Stimulated activated effector memory CD8-positive, alpha-beta T cell treated with anti-CD3 and anti-CD28 coated beads, Interleukin-12 subunit alpha, Interleukin-12 subunit beta, amount 100 ng/mL, for 72 hours (primary cell): ENCODE data around the gene BYSL.
A peak's percentile ranks its signal among the peaks of the same experiment; 100 is the strongest.

ENCODE experiments used
- ATAC-seq: fragments of 150-1000 bp; cut with Tn5 transposase; 2 replicates; pipeline ENCODE4 v1.10.0; 2021
- DNase-seq, 2 donors: peaks; one replicate each; pipeline ENCODE4 v3.0.0; 2021 to 2022; ENCODE audit warnings: low spot score in 2 of 2
- H3K27ac Mint-ChIP-seq: one replicate; pipeline ENCODE4 v1.8.0; 2022; ENCODE audit warnings: mild to moderate bottlenecking, mixed read lengths
- H3K36me3 Mint-ChIP-seq: one replicate; pipeline ENCODE4 v1.8.0; 2022; ENCODE audit warnings: mild to moderate bottlenecking, mixed read lengths
- H3K4me1 Mint-ChIP-seq: one replicate; pipeline ENCODE4 v1.8.0; 2022; ENCODE audit warnings: mixed read lengths
- H3K4me3 Mint-ChIP-seq: one replicate; pipeline ENCODE4 v1.8.0; 2022; ENCODE audit warnings: mild to moderate bottlenecking, mixed read lengths
- H3K9me3 Mint-ChIP-seq: one replicate; pipeline ENCODE4 v1.8.0; 2022; ENCODE audit warnings: mixed read lengths

BYSL gene

GRCh38 chr6:41896281-41896680 is 25.0 kb upstream of the BYSL start:
- no peak for ATAC-seq
- H3K4me3 Mint-ChIP-seq = no peak overlapping the region
- H3K27ac Mint-ChIP-seq = no peak overlapping the region
- DNase-seq = no peak
- H3K36me3 Mint-ChIP-seq = peaks cover 10% of the 10 kb centered on the region
- H3K4me1 Mint-ChIP-seq = peaks cover 11% of the 10 kb centered on the region
- no peaks in the 10 kb centered on the region for H3K9me3 Mint-ChIP-seq

- Mint-ChIP-seq H3K9me3 (no peaks in the 10 kb centered on the region), H3K4me3 (no peak overlapping the region), H3K36me3 (peaks cover 30% of the 10 kb centered on the region), H3K4me1 (peaks cover 19% of the 10 kb centered on the region), H3K27ac (no peak overlapping the region)
- no peak for ATAC-seq
- no peak for DNase-seq
Measured at GRCh38 chr6:41900861-41901260, 20.4 kb upstream of the BYSL start.

- no peaks in the 10 kb centered on the region for H3K9me3 Mint-ChIP-seq
- H3K4me1 Mint-ChIP-seq = peaks cover 13% of the 10 kb centered on the region
- peak; percentile 24 to 67 for DNase-seq
- H3K4me3 Mint-ChIP-seq = no peak overlapping the region
- ATAC-seq = peak; percentile 63
- peaks cover 41% of the 10 kb centered on the region for H3K36me3 Mint-ChIP-seq
- H3K27ac Mint-ChIP-seq = peak overlapping the region; percentile 12
Measured at GRCh38 chr6:41901882-41902519, 19.3 kb upstream of the BYSL start.

- Mint-ChIP-seq H3K9me3 (no peaks in the 10 kb centered on the region), H3K27ac (no peak overlapping the region), H3K4me1 (no peaks in the 10 kb centered on the region), H3K36me3 (peaks cover 74% of the 10 kb centered on the region), H3K4me3 (no peak overlapping the region)
- DNase-seq (no peak), ATAC-seq (no peak)
Measured at GRCh38 chr6:41909727-41910126, 11.6 kb upstream of the BYSL start.

- DNase-seq = no peak
- H3K9me3 Mint-ChIP-seq = no peaks in the 10 kb centered on the region
- H3K36me3 Mint-ChIP-seq = peaks cover 65% of the 10 kb centered on the region
- H3K27ac Mint-ChIP-seq = no peak overlapping the region
- ATAC-seq = no peak
- no peak overlapping the region for H3K4me3 Mint-ChIP-seq
- peaks cover 8% of the 10 kb centered on the region for H3K4me1 Mint-ChIP-seq
Measured at GRCh38 chr6:41914343-41914742, 7.0 kb upstream of the BYSL start.

- ATAC-seq (no peak), DNase-seq (no peak)
- peaks cover 14% of the 10 kb centered on the region for H3K4me1 Mint-ChIP-seq
- H3K4me3 Mint-ChIP-seq = no peak overlapping the region
- H3K9me3 Mint-ChIP-seq = no peaks in the 10 kb centered on the region
- no peak overlapping the region for H3K27ac Mint-ChIP-seq
- peaks cover 61% of the 10 kb centered on the region for H3K36me3 Mint-ChIP-seq
Measured at GRCh38 chr6:41914869-41915530, 6.3 kb upstream of the BYSL start.

- DNase-seq = no peak
- Mint-ChIP-seq H3K27ac (peak overlapping the region; percentile 54), H3K4me3 (no peak overlapping the region), H3K36me3 (peaks cover 64% of the 10 kb centered on the region), H3K9me3 (no peaks in the 10 kb centered on the region), H3K4me1 (peaks cover 32% of the 10 kb centered on the region)
- ATAC-seq = peak; percentile 14
Measured at GRCh38 chr6:41917528-41917927, 3.8 kb upstream of the BYSL start.

GRCh38 chr6:41921712-41921998 is 356 bp downstream of the BYSL start:
- DNase-seq (no peak), ATAC-seq (peak; percentile 36)
- H3K36me3 Mint-ChIP-seq = peaks cover 64% of the 10 kb centered on the region
- H3K27ac Mint-ChIP-seq = peak overlapping the region; percentile 98
- H3K9me3 Mint-ChIP-seq = no peaks in the 10 kb centered on the region
- peaks cover 62% of the 10 kb centered on the region for H3K4me1 Mint-ChIP-seq
- H3K4me3 Mint-ChIP-seq = peak overlapping the region; percentile 98

- peak overlapping the region; percentile 98 for H3K4me3 Mint-ChIP-seq
- peak overlapping the region; percentile 98 for H3K27ac Mint-ChIP-seq
- DNase-seq (no peak), ATAC-seq (no peak)
- H3K9me3 Mint-ChIP-seq = no peaks in the 10 kb centered on the region
- peaks cover 65% of the 10 kb centered on the region for H3K36me3 Mint-ChIP-seq
- peaks cover 62% of the 10 kb centered on the region for H3K4me1 Mint-ChIP-seq
Measured at GRCh38 chr6:41922154-41922553, 855 bp downstream of the BYSL start.

- H3K4me1 Mint-ChIP-seq = peaks cover 38% of the 10 kb centered on the region
- H3K9me3 Mint-ChIP-seq = no peaks in the 10 kb centered on the region
- H3K4me3 Mint-ChIP-seq = no peak overlapping the region
- peak overlapping the region; percentile 43 for H3K27ac Mint-ChIP-seq
- ATAC-seq (no peak), DNase-seq (no peak)
- peaks cover 100% of the 10 kb centered on the region for H3K36me3 Mint-ChIP-seq
Measured at GRCh38 chr6:41927253-41927652, 6.0 kb downstream of the BYSL start.

- DNase-seq (no peak), ATAC-seq (no peak)
- Mint-ChIP-seq H3K27ac (peak overlapping the region; percentile 43), H3K9me3 (no peaks in the 10 kb centered on the region), H3K4me3 (no peak overlapping the region), H3K36me3 (peaks cover 100% of the 10 kb centered on the region), H3K4me1 (peaks cover 26% of the 10 kb centered on the region)
Measured at GRCh38 chr6:41929924-41930323, 8.6 kb downstream of the BYSL start.

GRCh38 chr6:41931792-41932191 is 10.5 kb downstream of the BYSL start:
- H3K4me1 Mint-ChIP-seq = peaks cover 37% of the 10 kb centered on the region
- no peak overlapping the region for H3K4me3 Mint-ChIP-seq
- H3K36me3 Mint-ChIP-seq = peaks cover 100% of the 10 kb centered on the region
- no peaks in the 10 kb centered on the region for H3K9me3 Mint-ChIP-seq
- H3K27ac Mint-ChIP-seq = peak overlapping the region; percentile 43
- DNase-seq (no peak), ATAC-seq (no peak)

GRCh38 chr6:41932378-41932777 is 11.1 kb downstream of the BYSL start:
- Mint-ChIP-seq H3K27ac (peak overlapping the region; percentile 43), H3K36me3 (peaks cover 98% of the 10 kb centered on the region), H3K9me3 (no peaks in the 10 kb centered on the region), H3K4me3 (no peak overlapping the region), H3K4me1 (peaks cover 43% of the 10 kb centered on the region)
- ATAC-seq = no peak
- no peak for DNase-seq

GRCh38 chr6:41934278-41935192 is 13.2 kb downstream of the BYSL start:
- peaks cover 64% of the 10 kb centered on the region for H3K4me1 Mint-ChIP-seq

GRCh38 chr6:41935193-41935574 is 13.9 kb downstream of the BYSL start:
- H3K4me1 Mint-ChIP-seq = peaks cover 71% of the 10 kb centered on the region

More at GRCh38 chr6:41934278-41935192, 13.2 kb downstream of the BYSL start:
- Mint-ChIP-seq H3K9me3 (no peaks in the 10 kb centered on the region), H3K4me3 (peak overlapping the region; percentile 99), H3K36me3 (peaks cover 98% of the 10 kb centered on the region), H3K27ac (peak overlapping the region; percentile 95)
- ATAC-seq = no peak
- DNase-seq = no peak

More at GRCh38 chr6:41935193-41935574, 13.9 kb downstream of the BYSL start:
- no peak for ATAC-seq
- Mint-ChIP-seq H3K4me3 (peak overlapping the region; percentile 99), H3K9me3 (no peaks in the 10 kb centered on the region), H3K27ac (peak overlapping the region; percentile 95), H3K36me3 (peaks cover 98% of the 10 kb centered on the region)
- no peak for DNase-seq
